HUES48 (cell line): ENCODE measurements around the gene FLRT2.
A peak's percentile ranks its signal among the peaks of the same experiment; 100 is the strongest.

Experiments used
- H3K27ac ChIP-seq: one replicate; pipeline ENCODE4 v1.7.0; 2013; ENCODE audit warnings: low read depth, low read length, inconsistent platforms
- H3K27me3 ChIP-seq: 2 replicates; pipeline ENCODE4 v1.6.1; 2013; ENCODE audit warnings: mild to moderate bottlenecking, low read length; ENCODE audit not compliant: control insufficient read depth, insufficient read depth
- H3K36me3 ChIP-seq: 2 replicates; pipeline ENCODE4 v1.6.1; 2013; ENCODE audit warnings: low read length; ENCODE audit not compliant: control insufficient read depth, insufficient read depth
- H3K4me1 ChIP-seq: 2 replicates; pipeline ENCODE4 v1.6.1; 2013; ENCODE audit warnings: mild to moderate bottlenecking, low read length; ENCODE audit not compliant: control insufficient read depth, insufficient read depth
- H3K4me3 ChIP-seq: 2 replicates; pipeline ENCODE4 v1.5.1; 2013; ENCODE audit warnings: mild to moderate bottlenecking, low read depth, low read length
- H3K9ac ChIP-seq: 2 replicates; pipeline ENCODE4 v1.6.1; 2013; ENCODE audit warnings: mild to moderate bottlenecking, low read depth, low read length, moderate library complexity
- H3K9me3 ChIP-seq: 2 replicates; pipeline ENCODE4 v1.6.1; 2013; ENCODE audit warnings: low read length; ENCODE audit not compliant: control insufficient read depth, insufficient read depth

The FLRT2 gene, protein sequence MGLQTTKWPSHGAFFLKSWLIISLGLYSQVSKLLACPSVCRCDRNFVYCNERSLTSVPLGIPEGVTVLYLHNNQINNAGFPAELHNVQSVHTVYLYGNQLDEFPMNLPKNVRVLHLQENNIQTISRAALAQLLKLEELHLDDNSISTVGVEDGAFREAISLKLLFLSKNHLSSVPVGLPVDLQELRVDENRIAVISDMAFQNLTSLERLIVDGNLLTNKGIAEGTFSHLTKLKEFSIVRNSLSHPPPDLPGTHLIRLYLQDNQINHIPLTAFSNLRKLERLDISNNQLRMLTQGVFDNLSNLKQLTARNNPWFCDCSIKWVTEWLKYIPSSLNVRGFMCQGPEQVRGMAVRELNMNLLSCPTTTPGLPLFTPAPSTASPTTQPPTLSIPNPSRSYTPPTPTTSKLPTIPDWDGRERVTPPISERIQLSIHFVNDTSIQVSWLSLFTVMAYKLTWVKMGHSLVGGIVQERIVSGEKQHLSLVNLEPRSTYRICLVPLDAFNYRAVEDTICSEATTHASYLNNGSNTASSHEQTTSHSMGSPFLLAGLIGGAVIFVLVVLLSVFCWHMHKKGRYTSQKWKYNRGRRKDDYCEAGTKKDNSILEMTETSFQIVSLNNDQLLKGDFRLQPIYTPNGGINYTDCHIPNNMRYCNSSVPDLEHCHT

DNA sequence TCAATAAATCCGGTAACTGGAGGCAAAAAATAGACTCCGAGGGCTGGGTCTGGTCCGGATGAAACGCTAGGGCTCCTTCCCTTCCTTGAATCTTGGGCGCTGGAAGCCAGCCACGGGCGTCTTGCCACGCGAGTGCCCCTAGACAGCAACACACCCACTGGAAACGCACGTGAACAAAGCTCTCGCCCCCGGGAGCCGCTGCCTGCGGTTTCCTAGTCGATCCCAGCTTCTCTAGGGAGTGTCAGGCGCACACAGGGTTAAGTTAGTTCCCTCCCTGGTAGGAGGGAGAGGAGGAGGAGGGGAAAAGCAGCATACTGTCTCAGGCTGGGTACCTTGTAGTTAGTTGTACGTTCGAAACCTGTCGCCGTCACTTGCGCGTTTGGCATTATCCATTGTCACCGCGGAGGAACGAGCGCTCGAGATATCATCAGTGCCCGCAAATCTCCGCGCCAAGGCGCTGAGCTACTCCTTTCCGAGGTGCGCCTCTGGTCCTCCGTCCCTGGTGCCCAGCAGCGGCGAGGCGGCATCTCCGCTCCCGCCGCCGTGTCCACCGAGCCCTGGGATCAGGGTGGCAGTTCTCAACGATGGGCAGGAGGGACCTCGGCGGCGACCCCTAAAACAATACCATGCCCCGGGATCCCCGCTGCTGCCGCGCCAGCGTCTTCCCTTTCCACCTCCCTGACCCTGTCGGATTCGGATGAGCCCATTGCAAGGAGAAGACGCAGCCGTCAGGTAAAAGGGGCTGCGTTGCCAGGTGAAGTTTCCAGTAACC is at the start of gene FLRT2:
FLRT2 (plus strand) TSS at position 342 of the 772 bp plus-strand sequence. CDS start 91,371 bp downstream, outside the sequence.
- Histone ChIP-seq H3K9ac (no peak within 1 kb of the TSS), H3K4me1 (peaks cover 45% of the 10 kb centered on the region), H3K27me3 (peaks cover 66% of the 10 kb centered on the region), H3K36me3 (no peaks in the 10 kb centered on the region), H3K4me3 (peak within 1 kb of the TSS; percentile 79), H3K27ac (no peak within 1 kb of the TSS), H3K9me3 (no peaks in the 10 kb centered on the region)

DNA sequence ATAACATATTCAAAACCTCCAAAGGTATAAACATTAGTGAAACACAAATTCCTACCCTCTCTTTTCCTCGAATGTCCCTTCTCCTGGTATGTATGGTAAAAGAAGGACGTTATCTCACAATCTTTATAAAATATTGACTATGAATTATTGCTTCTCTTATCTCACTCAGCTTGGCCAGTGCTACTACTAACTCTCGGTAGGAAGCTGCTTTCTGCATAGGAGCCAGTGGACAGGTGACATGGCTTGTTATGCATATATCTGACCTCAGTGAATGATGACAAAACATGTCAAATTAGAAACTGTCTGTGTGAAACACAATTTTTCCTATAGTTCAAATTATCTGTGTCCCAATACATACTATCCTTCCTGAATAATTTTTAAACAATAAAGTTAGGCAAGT is 48.5 kb upstream of the FLRT2 start:
- no peaks in the 10 kb centered on the region for H3K4me1 ChIP-seq

DNA sequence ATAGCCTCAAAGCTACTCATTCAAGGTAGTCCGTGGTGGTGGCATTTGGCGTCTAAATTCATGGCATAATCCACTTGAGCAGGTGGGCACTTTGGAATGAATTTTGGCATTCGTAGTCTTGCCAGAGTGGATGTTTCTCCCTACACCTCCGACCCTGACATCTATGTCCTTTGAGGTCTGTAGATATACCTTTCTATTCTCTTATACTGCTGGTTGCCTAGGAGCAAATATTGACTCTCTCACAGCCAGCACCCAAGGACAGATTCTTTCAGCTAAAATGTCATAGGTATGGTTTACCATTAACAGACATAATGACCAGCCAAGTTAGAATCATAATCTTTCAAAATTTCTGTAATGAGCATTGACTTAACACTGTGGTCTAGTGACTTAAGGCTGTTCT is 47.4 kb upstream of the FLRT2 start:
- Histone ChIP-seq H3K27me3 (no peaks in the 10 kb centered on the region), H3K4me1 (no peaks in the 10 kb centered on the region), H3K27ac (no peak overlapping the region), H3K9ac (no peak overlapping the region), H3K36me3 (no peaks in the 10 kb centered on the region), H3K4me3 (no peak overlapping the region), H3K9me3 (no peaks in the 10 kb centered on the region)

More for the DNA sequence above, 48.5 kb upstream of the FLRT2 start:
- no peaks in the 10 kb centered on the region for H3K9me3 ChIP-seq
- no peaks in the 10 kb centered on the region for H3K27me3 ChIP-seq
- no peak overlapping the region for H3K4me3 ChIP-seq
- no peaks in the 10 kb centered on the region for H3K36me3 ChIP-seq
- H3K27ac ChIP-seq: no peak overlapping the region
- no peak overlapping the region for H3K9ac ChIP-seq

DNA sequence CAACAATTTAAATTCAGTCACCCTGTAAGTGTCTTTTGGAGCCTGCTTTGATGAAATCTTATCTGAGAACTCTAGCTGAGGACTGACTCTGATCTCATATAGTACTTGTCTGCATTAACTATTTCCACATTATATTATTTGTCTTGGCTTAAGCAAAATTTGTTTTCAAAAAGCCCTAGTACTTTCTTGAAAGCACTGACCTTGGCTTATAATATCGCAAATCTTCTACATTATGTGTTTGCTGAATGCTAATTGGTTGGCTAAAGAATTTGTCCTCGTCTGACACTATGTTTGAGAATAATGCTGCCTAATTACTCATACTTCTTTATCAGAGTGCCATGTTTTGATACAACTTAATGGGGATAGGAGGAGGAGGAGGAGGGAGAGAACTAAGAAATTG is 46.9 kb upstream of the FLRT2 start:
- Histone ChIP-seq H3K36me3 (no peaks in the 10 kb centered on the region), H3K27me3 (no peaks in the 10 kb centered on the region), H3K9ac (no peak overlapping the region), H3K4me3 (no peak overlapping the region), H3K9me3 (no peaks in the 10 kb centered on the region), H3K4me1 (no peaks in the 10 kb centered on the region), H3K27ac (no peak overlapping the region)

DNA sequence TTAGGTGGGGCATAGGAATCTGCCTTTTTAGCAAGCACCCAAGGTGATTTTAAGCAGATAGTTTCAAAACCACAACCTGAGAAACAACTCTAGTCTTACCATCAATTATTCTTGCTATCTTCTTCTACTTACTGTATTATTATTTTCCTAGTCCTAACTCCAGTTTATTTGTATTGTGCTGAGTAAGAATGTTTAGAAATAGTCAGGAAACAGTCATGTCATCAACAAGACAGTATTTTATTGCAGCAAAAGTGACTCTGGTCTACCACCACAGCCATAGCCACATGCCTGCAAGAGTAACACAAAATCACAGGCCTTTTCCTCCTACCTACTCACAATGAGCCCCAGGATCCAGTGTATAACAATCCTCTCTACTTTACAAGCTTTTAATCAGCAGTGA is 46.3 kb upstream of the FLRT2 start:
- Histone ChIP-seq H3K27ac (no peak overlapping the region), H3K9me3 (no peaks in the 10 kb centered on the region), H3K36me3 (no peaks in the 10 kb centered on the region), H3K4me1 (no peaks in the 10 kb centered on the region), H3K27me3 (no peaks in the 10 kb centered on the region), H3K9ac (no peak overlapping the region), H3K4me3 (no peak overlapping the region)

DNA sequence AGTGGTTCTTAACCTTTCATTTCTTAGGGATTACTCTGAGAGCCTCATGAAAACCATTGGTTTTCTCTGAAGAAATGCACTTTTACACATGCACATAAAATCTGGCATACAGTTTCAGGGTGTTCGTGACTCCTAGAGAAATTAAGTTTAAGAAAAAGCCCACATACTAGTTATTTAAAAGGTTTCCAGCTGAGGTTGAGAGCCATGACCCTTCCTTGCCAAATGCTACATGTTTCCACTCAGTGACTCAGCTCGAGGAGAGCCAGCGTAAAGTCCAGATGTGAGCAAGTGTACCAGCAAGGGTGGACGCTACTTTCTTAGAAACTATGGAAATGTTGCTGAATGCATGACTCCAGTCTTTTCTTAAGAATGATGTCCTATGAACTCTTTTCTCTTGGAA is 42.7 kb upstream of the FLRT2 start:
- Histone ChIP-seq H3K36me3 (no peaks in the 10 kb centered on the region), H3K27ac (no peak overlapping the region), H3K9ac (no peak overlapping the region), H3K9me3 (no peaks in the 10 kb centered on the region), H3K27me3 (no peaks in the 10 kb centered on the region), H3K4me1 (no peaks in the 10 kb centered on the region), H3K4me3 (no peak overlapping the region)

DNA sequence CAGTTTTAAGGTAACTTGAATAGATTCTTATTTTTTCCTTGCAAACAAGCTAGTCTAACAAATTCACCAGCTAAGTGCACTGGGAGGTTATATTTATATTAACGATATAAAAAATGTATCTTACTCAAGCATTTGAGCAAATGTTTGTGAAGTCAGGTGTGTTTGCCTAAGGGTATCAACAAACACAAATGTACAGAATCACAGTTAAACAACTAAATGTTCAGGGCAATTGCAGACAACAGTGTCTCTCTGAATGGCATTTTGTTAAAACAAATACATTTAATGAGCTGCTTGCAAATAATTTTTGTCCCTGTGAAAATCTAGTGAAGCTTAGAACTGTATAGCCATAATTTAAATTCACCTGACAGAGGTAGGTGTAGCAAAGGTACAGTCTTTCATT is 28.2 kb upstream of the FLRT2 start:
- Histone ChIP-seq H3K27me3 (no peaks in the 10 kb centered on the region), H3K9me3 (no peaks in the 10 kb centered on the region), H3K4me3 (no peak overlapping the region)

DNA sequence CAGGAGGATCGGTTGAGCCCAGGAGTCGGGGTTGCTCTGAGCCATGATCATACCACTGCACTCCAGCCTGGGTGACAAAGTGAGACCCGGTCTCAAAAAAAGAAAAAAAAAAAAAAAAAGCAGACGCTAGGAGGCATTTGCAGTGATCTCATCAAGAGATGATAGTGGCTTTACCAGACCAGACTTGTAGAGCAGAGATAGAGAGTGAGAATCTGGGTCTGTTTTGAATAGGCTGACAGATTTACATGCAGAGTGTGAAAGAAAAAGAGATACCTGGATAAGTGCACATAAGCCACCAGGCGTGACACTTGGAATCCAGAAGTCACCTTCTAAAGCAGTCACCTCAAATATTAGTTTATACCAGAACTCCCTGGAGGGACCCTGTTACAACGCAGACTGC is 21.1 kb upstream of the FLRT2 start:
- no peaks in the 10 kb centered on the region for H3K36me3 ChIP-seq
- H3K4me1 ChIP-seq: no peaks in the 10 kb centered on the region
- H3K27me3 ChIP-seq: no peaks in the 10 kb centered on the region
- H3K9me3 ChIP-seq: no peaks in the 10 kb centered on the region
- H3K4me3 ChIP-seq: no peak overlapping the region
- H3K9ac ChIP-seq: no peak overlapping the region
- H3K27ac ChIP-seq: no peak overlapping the region

More for the DNA sequence above, 28.2 kb upstream of the FLRT2 start:
- Histone ChIP-seq H3K4me1 (no peaks in the 10 kb centered on the region), H3K27ac (no peak overlapping the region), H3K36me3 (no peaks in the 10 kb centered on the region), H3K9ac (no peak overlapping the region)

DNA sequence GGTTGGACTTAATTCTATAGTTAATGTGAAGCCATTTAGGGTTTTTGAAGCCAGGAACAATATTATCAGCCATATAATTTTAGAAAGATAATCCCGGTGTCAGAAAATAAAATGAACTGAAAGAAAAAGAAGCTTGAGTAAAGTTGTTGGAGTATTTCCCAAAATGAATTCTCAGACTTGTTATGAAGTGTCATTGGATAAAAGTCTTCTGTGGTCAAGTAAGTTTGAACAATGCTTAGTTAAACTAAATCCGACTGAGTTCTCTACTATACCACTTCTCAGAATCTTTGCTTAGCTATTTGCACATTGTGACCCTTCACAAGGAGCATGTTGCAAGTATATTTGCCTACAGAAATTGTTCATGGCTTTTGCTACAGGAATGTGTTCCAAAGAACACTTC is 17.5 kb upstream of the FLRT2 start:
- Histone ChIP-seq H3K27ac (no peak overlapping the region), H3K9ac (no peak overlapping the region), H3K9me3 (no peaks in the 10 kb centered on the region), H3K27me3 (no peaks in the 10 kb centered on the region), H3K4me1 (no peaks in the 10 kb centered on the region), H3K36me3 (no peaks in the 10 kb centered on the region), H3K4me3 (no peak overlapping the region)

DNA sequence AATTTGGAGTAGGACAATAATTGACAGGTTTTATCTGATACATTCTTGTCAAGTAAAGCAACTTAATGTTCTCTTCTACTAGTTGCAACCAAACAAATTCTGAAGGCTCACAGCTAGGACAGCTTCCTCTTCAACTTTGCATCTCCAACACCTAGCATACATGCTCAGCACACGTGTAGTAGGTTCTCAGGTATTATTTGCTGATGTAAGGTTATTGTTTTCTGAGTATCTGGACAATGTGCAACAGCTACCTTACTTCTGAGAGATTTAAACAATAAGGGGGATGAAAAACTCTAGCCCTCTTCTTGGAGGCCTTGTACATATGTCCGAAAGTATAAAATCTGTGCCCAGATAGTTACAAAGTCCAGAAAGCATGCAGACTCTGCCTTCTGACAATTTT is 15.5 kb upstream of the FLRT2 start:
- Histone ChIP-seq H3K4me3 (no peak overlapping the region), H3K4me1 (peaks cover under 1% of the 10 kb centered on the region; the same call in 1 of the 2 replicates), H3K27me3 (no peaks in the 10 kb centered on the region), H3K27ac (no peak overlapping the region), H3K9ac (no peak overlapping the region), H3K9me3 (no peaks in the 10 kb centered on the region), H3K36me3 (no peaks in the 10 kb centered on the region)
